GM21360 (cell line): ENCODE data around the gene PLA2G12B.
"Not testable (repeated sequence)": the region's sequence is repeated elsewhere in the genome, so short reads cannot be mapped to it uniquely, and the experiment has no call there.

ENCODE experiments used
- ATAC-seq: cut with Tn5 transposase; IDR thresholded peaks from one replicate; pipeline ENCODE4 v1.9.1; 2021; ENCODE audit warnings: mild to moderate bottlenecking, moderate library complexity; ENCODE audit not compliant: unreplicated experiment

The PLA2G12B gene

GRCh38 chr10:72943498-72944234, 10.9 kb downstream of the PLA2G12B start:
- ATAC-seq, result no peak

DNA sequence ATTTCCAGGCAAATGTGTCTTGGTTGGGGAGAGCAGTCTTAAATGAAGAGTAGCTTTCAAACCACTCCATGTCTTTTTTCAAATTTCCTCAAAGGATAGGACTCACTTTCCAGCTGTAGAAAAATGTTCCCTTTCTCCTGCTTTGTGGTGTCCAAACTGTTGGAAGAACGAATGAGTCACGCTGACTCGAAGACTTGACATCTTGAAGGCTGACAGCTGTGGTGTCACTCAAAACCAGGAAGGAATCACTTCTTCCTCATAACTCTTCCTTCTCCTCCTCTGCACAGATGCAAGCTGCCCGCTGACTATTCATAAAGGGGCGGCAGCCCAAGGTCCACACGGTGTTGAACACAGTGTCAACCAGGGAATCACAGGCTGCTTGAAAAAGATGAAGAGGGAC, 19.2 kb downstream of the PLA2G12B start:
- ATAC-seq, result no peak

DNA sequence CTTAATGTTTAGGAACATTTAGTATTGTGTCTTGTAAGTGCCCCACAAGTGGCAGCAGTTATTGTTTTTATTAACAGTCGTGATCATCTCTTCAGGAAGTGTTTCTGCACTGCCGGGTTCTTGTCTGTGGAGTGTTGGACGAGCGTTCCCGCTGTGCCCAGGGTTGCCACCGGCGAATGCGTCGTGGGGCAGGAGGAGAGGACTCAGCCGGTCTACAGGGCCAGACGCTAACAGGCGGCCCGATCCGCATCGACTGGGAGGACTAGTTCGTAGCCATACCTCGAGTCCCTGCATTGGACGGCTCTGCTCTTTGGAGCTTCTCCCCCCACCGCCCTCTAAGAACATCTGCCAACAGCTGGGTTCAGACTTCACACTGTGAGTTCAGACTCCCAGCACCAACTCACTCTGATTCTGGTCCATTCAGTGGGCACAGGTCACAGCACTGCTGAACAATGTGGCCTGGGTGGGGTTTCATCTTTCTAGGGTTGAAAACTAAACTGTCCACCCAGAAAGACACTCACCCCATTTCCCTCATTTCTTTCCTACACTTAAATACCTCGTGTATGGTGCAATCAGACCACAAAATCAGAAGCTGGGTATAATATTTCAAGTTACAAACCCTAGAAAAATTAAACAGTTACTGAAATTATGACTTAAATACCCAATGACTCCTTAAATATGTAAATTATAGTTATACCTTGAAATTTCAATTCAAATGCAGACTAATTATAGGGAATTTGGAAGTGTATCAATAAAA, 22.2 kb downstream of the PLA2G12B start:
- no peak for ATAC-seq

DNA sequence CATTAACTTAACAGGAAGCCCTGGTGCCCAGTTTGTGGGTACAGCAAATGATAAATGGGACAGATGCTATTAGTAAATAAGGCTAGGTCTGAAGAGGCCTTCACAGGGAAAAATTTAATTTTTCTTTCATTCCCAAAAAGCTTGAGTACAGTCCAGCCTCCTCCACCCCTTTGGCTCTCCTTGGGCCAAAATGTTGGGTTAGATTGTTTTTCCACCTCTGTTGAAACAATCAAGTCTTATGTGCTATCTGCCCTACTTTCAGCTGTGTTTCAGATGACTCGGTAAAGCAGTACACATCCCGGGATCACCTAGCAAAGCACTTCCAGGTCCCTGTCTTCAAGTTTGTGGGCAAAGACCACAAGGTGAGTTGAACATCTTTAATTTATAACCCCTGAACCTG, 24.3 kb downstream of the PLA2G12B start:
- no peak for ATAC-seq

GRCh38 chr10:72928798-72929197, 25.8 kb downstream of the PLA2G12B start:
- no peak for ATAC-seq

- ATAC-seq, result no peak
These were observed 27.1 kb downstream of the PLA2G12B start for GRCh38 chr10:72927485-72927884.

GRCh38 chr10:72925951-72926465, 28.6 kb downstream of the PLA2G12B start:
- ATAC-seq, result no peak

DNA sequence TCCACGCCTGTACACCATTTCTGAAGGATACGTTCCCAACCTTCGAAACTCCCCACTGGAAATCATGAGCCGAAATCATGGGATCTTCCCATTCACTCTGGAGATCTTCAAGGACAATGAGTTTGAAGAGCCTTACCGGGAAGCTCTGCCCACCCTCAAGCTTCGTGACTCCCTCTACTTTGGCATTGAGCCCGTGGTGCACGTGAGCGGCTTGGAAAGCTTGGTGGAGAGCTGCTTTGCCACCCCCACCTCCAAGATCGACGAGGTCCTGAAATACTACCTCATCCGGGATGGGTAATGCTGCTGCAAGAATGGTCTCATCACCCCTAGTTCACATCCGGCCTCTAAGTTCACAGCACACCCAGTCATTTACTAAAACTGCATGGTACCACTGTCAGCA, 30.3 kb downstream of the PLA2G12B start:
- ATAC-seq, result no peak

DNA sequence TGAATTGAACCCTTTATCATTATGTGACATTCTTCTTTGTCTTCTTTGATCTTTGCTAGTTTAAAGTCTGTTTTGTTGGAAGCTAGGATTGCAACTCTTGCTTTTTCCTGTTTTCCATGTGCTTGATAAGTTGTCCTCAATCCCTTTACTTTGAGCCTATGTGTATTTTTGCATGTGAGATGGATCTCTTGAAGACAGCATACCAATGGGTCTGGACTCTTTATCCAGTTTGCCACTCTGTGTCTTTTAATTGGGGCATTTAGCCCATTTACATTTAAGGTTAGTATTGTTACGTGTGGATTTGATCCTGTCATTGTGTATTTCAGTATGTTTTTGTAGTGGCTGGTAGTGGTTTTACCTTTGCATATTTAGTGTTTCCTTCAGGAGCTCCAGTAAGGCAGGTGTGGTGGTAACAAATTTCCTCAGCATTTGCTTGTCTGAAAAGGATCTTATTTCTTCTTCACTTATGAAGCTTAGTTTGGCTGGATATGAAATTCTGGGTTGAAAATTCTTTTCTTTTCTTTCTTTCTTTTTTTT, 33.4 kb downstream of the PLA2G12B start:
- not testable (repeated sequence) for ATAC-seq

DNA sequence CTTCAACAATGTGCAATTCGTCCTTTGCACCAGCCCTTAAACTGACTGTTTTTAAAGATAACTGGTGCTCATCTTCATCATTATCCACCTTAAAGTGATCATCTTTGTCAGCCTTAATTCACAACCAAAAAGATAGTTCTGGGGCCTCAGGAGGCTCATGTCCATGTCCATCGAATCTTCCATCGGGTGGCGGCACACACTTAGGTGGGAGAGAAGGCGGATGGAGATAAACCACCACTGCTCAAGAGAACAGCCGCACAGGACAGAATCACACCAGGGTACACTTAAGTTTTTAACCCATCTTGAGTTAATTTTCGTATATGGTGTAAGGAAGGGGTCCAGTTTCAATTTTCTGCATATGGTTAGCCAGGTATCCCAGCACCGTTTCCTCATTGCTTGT, 36.3 kb downstream of the PLA2G12B start:
- ATAC-seq, result no peak

DNA sequence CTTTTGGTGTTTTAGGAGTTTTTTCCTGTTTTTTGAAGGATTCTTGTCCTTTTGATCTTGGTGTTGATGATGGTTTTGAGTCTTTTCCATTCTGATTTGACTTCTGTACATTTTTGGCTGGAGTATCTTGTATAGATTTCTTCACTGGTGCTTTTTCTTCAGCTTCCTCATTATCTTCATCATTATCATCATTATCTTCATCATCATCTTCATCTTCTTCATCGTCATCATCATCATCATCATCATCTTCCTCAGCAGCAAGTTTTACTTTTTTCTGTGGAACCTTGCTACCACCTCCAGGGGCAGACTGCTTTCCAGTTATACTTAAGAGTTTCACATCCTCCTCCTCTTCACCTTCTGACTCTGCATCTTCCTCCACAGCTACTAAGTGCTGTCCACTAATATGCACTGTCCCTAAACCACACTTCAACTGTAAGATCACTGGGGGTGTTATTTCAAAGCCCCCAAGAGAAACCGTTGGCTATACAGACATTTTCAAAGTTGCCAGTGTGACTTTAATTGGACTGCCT, 36.7 kb downstream of the PLA2G12B start:
- not testable (repeated sequence) for ATAC-seq

GRCh38 chr10:72917201-72917600, 37.4 kb downstream of the PLA2G12B start:
- not testable (repeated sequence) for ATAC-seq

GRCh38 chr10:72913287-72913686, 41.3 kb downstream of the PLA2G12B start:
- no peak for ATAC-seq

GRCh38 chr10:72912736-72913135, 41.9 kb downstream of the PLA2G12B start:
- no peak for ATAC-seq

GRCh38 chr10:72911758-72912157, 42.8 kb downstream of the PLA2G12B start:
- ATAC-seq, result no peak

- ATAC-seq, result no peak
These were observed 43.9 kb downstream of the PLA2G12B start for GRCh38 chr10:72910705-72911104.

GRCh38 chr10:72906446-72906845, 48.2 kb downstream of the PLA2G12B start:
- ATAC-seq, result no peak

GRCh38 chr10:72904806-72905205, 49.8 kb downstream of the PLA2G12B start:
- no peak for ATAC-seq

- ATAC-seq, result not testable (repeated sequence)
These were observed 50.6 kb downstream of the PLA2G12B start for GRCh38 chr10:72903941-72904446.

DNA sequence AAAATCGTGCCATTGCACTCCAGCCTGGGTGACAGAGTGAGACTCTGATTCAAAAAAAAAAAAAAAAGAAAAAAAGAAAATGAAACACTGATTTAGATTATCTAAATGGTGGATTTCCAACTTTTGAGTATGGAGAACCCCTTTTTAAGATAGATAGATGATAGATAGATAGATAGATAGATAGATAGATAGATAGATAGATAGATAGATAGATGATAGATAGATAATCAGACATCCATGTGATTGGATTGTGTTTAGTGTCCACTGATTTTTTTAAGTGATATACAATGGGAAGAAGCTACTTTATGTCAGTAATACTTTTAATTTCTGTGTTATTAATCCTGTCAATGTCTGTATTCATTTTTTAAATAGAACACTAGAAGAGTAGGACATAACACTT, 55.1 kb downstream of the PLA2G12B start:
- no peak for ATAC-seq

GRCh38 chr10:72898616-72899015, 56.0 kb downstream of the PLA2G12B start:
- ATAC-seq, result no peak
